GM19023 (cell line): ENCODE measurements around the gene LRRC47.

Source experiments
- ATAC-seq: cut with Tn5 transposase; IDR thresholded peaks from one replicate; pipeline ENCODE4 v1.9.1; 2021; ENCODE audit warnings: mild to moderate bottlenecking, moderate library complexity; ENCODE audit not compliant: unreplicated experiment

Gene LRRC47

DNA sequence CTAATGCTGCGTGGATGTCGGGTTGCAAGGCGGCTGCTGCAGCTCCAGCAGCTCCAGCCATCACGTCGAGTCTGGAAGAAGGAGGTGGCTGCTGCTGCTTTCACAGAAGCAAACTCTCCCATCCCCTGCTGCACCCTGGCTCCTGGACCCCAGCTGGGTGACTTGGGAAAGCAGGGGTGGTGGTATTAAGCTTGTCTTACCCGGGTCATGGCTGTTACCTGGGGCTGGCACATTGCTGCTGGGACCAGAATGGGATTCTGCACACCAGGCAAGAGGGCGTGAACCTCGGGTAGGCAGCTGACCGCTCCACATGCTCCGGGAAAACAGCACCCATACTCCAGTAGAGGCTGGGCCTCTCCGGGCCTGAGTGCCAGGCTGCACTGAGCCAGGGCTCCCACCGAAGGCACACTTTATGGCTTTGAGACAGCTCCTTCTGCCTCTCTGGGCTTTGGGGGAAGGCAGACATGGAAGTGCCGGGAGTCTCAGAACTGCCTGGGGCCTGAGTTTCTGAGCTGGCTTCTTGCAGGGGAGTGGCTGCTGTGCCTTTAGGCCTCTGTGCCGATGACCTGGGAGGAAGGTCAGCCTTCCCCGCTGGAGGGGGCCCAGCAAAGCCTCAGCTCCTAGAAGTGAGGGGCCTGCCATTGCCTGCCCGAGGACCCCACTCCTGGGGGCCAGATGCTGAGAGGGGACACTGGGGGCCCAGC is 22.6 kb downstream of the LRRC47 start:
- no peak for ATAC-seq

DNA sequence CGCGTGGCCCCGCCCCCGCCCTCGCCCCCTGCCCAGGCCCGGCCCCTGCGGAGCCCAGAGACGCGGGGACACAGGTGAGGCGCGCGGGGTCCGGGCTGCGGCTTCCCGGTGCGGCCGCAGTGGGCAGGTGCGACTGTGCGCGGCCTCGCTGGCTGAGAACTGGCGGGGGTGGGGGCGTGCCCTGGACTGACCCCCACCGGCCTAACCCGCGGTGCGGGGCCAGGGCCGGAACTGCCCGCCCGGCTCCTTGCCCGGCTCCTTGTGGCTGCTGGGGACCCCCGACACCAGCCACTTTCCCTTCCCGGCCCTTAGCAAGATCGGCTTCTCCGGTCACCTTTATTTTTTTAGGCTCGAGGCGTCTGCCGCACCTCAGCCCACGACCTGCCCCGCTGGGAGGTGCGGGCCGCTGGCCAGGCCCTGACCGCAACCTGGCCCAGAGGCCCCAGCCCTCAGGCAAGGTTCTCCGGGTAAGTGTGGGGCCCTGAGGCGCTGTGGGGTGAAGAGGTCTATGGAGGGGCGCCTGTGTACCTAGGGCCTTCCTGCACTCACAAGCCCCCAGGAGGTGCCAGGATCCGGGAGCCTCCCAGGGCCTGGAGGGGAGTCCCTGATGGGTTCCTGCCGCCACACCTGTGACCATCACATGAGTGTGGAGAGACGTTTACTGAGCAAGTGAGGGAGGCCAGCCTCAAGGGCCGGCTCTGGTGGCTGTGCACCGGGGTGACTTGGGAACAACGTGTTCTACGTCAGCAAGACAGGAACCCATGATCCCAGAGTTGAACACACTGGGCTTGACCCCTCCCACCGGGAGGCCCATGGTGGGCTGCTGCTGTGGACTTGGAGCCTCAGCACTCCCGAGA is 23.4 kb downstream of the LRRC47 start, which contains the start of gene SMIM1:
SMIM1 (plus strand) TSS at position 35 of the 857 bp plus-strand sequence. CDS start 2,625 bp downstream, outside the sequence.
- ATAC-seq, result peak; percentile 17

DNA sequence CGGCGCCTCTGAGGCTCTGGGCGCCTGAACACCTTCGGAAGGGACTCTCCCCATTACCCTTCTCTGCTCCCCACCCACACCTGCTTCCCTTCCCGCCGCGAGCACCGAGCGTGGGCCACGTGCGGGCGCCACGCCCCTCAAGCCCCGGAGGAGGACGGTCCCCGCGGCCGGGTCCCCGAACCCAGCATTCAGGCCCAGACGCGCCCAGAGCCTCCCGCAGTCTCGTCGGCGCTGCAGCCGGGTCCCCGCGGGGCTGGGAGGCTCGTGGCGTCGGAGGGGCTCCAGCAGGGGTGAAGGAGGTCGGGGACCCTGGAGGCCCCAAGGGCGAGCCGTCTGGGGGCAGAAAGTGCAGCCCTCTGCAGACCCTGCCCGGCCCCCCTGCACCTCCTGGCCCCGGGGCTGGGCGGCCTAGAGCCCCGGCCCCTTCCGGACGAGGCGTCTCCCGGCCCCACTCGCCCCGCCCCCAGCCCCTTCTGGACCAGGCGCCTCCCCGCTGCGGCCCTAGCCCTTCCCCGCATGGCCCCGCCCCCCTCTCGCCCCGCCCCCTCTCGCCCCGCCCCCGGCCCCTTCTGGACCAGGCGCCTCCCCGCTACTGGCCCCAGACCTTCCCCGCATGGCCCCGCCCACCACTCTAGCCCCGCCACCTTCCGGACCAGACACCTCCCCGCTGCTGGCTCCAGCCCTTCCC is 24.1 kb downstream of the LRRC47 start:
- ATAC-seq, result peak; percentile 47

DNA sequence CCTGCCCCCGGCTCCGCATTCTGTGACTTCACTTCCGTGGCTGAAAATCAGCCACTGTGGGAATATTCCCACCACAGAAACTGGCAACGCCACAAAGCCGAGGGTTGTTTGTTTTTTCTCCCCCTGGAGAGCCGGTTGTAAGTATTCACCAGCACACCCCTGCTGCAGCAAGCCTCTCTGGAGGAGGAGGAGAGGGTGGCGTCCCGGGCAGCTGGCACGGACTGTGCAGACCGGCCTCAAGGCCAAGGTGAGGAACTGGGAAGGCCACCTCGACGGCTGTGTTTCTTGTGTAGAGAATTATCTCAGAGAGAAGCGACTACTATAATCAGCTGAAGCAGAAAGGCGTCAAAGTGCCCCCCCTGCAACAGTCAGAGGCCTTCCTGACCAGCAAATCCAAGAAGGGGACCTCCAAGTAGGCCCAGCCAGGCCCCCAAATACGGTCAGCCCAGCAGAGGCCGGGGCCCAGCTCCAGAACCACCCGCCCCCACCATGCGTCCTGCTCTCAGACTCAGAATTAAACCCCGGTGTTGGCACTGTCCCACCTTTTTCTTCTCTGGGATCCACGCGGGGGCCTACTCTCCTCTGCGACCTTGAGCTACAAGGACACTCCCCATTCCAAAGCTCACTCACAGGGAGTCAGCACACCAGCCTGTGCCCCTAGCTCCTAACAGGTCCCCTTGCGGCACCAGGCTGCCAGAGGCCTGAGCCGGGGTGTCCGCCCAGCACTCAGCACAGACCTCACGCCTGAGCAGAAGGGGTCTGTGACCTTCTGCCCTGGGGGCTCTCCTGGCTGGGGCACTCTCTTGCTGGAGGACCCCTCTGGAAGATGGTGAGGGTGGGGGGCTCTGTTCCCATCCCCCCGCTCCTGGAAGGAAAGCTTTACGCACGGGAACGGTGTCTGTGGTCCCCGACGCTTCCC is 24.9 kb downstream of the LRRC47 start:
- ATAC-seq, result no peak

DNA sequence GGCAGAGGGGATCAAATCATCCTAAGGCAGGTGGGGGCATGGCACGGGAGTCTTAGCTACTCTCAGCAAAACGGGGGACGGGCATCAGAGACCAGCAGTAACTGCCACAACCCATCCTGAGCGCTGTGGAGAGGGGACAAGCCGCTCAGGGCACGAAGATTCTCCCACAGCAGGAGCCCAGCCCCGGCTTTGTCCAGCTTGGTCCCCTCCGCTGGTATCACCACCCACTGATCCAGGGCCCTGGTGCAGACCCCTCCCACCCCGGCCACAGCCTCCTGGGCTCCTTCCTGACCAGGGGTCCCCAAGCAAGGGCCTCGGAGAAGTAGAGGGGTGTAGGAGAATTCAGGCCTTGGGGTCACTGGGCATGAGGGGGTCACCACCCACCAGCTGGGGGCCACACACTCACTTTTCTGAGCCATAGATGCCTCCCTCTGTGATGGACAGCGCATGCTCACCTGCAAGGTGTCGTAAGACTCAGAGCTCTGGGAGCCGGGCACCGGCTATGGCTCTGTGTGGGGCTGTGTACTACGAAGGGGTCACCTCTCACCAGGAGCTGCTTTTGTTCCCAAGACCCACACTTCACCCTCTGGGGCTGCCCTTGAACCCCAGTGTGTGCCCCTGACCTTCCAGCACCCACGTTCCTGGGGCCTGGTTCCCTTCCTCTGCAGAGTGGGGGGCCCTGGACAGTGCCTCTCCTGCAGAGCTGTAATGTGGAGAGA is 26.1 kb downstream of the LRRC47 start:
- no peak for ATAC-seq

DNA sequence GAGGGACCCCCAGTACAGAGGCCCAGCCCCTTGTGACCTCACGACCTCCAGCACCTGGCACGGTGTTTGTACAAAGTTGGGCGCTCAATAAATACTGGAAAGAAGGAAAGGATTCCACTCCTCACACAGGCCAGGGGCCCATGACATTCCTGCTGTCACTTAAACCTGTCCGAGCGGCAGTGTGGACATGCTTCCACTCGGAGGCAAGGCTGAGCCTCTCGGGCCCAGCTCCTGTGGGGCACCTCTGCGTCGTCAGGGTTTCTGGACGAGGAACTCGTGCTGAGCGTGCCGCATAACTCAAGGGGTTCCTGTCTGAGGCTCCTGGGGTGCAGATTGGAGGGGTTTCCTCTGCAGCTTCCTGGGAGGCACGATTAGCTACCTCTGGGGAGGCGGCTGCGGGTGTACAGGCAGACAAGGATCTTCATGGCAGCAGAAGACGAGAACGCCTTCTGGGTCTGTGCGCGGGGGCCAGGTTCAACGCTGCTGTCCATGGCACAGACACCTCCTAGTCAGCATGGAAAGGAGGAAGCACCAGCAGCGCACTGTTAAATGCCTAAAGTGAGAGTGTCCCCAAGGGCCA is 27.4 kb downstream of the LRRC47 start:
- no peak for ATAC-seq

DNA sequence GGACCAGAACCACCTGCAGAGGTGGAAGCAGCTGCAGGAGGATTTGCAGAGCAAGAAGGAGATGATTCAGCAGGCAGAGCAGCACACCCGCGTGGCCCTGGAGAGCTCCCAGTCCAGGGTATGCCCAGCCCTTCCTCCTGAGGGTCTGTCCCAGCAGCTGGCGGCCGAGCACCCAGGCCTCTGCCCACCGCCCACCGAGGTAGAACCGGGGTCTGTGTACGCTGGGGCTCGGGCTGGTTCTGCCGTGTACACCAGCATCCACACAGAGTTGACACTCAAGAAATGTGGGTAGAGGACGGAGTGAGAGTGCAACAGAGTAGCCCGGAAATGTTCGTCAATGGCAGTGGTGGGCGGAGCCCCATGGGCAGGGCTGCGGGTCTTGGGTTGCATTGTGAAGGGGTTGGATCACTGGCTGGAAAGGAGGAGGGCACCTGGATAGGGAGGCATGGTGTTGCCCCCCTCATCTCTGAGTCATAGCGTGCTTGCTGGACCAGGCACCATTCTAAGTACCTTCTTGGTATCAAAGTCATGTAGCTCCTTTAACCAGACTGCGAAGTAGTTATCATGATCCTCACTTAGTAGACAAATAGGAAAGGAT is 28.9 kb downstream of the LRRC47 start:
- no peak for ATAC-seq

DNA sequence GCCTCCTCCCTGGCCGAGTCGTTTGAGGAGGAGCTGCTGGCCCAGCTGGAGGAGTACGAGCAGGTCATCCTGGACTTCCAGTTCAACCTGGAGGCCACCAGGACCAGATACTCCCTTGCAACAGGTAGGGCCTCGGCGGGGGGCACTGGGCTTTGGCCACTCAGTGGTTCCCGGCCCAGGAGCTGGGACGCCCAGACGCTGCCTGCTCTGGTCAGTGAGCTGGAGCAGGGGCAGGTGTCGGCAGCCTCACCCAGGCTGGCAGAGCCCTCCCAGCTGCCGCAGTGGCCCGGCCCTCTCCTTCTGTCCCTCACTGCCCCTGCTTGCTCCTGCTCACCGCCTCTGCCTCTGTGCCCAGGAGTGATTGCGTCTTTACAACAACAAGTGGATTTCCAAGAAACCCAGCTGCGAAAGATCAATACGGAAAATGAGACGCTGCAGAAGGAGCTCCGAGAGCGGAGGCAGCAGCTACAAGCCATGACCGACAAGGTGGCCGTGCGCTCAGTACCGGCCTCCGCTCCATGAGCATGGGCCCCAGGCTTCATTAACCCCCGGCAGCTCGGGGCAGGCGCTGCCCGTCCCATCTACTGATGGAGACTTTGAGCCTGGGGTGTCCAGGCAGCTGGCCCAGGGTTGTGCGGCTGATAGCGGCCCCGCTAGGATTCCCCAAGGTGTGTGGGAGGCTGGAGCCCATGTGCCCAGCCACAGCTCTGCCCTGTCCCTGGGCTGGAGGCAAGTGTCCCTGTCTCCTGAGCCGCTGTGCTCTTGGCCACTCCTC is 32.8 kb downstream of the LRRC47 start:
- no peak for ATAC-seq

DNA sequence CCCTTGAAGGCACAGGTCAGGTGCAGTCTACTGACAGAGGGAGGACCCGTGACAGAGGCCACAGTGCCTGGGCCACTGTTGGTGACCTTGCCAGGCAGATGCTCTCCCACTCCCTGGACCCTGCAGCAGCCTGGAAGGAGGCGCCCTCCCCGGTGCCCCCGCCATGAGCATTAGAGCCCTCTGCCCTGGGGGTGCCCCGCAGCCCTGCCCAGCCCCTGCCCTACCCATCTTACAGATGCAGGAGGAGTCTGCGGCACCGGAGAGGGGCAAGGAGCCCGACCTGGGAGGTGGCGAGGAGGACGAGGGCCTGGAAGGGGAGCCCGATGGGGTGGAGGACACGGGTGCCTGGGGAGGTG is 33.4 kb downstream of the LRRC47 start:
- ATAC-seq, result no peak

DNA sequence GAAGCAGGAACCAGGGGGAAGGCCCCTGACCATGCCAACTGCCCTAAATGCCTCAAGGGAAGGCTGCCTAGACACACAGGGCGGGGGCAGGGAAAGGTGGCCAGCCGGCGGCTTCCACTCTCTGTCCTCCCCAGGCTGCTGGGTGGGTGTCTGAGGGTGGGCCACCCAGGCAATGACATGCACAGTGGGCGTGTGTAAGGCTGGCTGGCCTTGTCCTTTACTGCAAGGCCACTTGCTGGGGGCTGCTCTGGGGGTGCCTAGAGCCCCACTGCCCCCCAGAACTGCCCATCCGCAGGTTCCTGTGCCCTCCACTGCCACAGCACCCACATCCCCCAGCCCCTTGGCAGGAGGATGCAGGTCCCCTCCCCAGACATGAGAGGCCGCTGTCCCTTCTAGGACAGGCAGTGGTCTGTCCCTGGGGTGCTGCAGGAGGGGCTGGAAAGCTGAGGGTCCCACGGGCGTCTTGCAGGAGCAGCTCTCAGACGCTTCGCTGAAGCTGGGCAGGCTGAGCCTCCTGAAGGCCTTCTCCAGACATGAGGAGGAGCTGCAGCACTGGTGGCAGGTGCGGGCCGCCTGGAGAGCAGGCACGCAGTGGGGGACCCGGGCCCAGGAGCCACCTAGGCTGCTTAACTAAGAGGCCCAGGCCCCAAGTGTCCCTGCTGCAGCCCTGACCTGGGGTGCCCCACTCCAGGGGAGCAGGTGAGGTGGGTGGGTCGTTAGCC is 34.0 kb downstream of the LRRC47 start:
- no peak for ATAC-seq

DNA sequence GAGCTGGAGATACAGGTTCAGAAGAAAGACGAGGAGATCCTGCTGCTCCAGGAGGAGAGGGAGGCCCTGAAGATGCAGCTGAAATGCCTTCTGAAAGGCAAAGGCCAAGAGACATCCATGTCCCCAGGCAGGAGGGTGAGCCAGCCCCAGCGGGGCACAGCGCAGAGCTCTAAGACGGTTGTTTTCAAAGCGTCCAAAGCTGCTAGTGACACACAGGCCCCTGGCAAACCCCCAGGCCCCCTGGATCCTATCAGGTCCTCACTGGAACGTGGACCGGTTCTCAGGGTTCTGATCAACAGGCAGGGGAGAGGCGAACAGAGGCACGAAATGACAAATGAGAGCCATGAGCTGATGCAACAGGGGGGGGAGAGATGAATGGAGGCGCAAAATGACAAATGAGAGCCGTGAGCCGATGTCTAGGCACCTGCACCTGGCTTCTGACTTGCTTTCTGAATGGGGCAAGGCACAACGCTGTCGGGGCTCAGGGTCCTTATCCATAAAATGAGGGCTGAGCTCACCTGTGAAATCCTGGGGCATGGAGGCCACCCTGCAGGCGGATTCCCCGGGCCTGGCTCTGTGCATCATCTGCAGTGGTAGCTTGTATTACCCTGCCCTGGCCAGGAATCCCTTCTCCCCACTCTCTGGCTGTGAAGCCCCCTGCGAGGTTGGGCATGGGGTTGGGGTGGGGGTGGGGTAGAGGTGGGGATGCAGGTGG is 34.8 kb downstream of the LRRC47 start:
- no peak for ATAC-seq

DNA sequence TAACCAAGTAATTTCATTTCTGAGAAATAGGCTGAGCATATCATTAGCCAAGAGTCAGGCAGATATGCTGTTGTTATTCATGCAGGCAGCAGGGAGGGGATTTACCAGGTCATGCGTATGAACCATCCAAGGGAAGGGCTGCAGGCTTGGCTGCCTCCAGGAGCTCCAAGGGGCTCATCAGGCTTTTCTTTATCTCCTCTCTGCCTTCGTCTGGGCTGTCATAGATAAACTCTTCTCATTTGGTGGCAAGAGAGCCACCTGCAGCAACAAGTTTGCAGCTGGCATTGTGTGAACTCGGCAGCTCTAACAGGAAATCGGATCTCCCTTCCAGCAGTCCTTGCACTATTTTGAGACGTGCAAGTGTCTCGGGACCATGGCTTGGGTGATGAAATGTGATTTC is 36.5 kb downstream of the LRRC47 start:
- no peak for ATAC-seq

DNA sequence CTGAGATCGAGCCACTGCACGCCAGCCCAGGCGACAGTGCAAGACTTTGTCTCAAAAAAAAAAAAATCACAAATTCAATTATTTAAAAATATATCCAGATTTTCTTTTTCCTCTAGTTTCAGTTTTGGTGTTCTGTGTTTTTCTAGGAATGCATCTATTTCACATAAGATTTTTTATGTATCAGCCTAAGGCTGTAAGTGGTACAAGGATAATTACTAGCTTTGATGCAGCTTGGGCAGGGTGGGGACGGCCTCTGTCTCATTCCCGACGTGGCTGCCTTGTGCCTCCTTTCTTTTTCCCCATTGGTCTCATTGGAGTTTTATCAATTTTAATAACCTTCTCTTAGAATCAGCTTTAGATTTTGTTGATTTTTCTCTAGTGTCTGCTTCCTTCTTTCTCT is 37.1 kb downstream of the LRRC47 start:
- no peak for ATAC-seq

DNA sequence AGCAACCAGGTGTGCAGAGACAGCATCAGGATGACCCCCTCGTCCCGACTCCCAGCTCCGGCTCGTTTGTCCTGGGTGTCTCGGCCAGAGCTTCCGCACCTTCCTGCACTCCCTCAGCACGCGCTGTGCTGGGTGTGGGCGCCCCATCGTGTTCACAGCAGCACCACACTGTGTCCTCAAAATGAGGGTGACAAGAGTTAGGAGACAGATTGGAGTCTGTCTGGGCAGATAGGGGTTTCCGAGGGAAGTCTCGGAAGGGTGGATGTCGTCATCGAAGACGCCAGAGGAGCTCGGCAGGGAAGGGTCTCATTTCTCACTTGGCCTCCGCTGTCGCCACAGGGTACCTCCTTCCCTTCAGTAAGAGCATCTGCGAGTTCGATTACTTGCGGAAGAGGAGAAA is 39.9 kb downstream of the LRRC47 start:
- no peak for ATAC-seq

DNA sequence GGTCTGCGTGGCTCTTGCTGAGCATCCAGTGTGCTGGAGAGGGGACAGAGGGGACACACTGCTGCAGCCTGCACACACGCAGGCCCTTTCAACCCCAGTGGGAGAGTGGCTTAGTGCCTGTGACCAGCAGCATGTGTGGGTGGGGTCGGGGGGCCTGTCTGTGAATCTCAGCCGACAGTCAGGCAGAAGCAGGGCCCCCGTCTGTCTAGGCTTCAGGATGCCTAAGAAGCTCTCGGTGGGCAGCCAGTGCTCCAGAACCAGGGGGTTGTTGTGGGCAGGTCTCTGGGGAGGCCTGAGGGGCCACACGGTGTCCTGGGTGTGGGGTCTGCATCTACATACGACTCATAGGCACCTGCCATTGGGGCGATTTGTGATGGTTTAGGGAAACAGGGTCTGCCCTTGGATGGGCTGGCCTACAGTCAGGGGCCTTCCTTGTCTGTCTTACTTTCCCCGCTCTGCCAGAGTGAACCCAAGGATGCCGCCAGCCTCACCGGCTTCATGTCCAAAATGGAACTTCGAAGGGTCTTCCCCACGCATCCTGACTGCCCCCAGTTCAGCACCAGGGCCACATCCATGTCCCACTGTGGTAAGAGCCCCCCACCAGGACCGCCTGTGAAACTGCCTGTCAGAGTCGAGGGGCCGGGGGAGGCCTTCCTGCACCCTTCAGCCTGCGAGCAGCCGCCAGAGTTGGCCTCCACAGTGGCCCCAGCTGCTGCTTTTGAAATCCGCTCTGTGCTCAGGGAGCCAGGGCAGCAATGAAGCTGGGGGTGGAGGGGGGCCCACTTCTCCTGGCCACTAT is 42.4 kb downstream of the LRRC47 start:
- ATAC-seq, result no peak

DNA sequence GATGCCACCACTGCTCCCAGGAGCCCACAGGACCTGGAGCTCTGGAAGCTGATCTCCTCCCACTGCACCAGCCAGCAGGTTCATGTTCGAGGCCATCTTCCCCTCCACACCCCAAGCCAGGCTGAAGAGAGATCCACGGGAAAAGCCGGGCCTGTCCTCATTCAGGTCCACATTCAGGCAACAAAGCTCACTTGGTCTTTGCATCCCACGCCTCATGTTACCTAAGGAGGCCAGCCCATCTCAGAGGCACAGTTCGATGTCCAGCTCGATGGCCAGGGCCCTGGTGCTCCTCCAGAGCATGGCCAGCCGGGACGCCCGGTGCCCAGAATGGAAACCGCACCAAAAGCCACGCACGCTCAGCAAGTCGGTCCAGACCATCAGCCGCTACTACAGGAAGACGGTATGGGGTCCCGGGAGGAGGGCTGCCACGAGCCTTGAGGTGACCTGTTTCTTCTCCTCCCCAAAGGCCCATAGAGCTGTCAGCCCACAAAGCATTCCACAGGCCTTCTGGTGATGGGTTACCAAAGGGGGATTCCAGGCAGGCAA is 43.8 kb downstream of the LRRC47 start, which contains the start of gene CCDC27:
CCDC27 (plus strand) TSS at position 51 of the 546 bp plus-strand sequence; CDS start at position 83, 32 bp downstream.
- ATAC-seq, result no peak
